ENCODE results near the gene SPTBN1.

DNA sequence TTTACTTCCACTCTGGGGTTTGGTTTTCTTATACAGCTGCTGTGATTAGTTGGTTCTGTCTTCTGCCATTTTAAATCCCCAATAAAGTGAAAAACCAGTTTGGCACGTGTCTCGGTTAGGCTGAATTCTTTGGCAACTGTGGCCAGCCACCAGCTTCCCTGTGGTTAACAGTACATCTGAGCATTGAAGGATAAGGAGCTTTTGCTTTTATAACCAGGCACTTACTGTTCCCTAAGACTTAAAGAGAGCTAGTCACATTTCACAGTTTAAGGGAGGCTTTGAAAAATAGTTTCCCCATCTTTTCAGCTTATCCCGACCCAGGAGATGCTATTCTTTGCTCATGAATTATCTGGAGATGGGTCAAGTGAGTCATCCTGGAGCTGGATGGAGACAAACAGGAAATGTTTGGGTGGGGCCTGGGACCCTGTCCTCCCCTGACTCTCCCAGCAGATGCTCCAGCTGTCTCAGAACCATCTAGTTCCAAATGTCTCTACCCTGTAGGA is 210.1 kb downstream of the SPTBN1 start:
- TF ChIP-seq YY1 (IDR thresholded peaks at IDR 0.05; ENCODE audit: low read depth) (no peak), ZBTB7A (IDR thresholded peaks at IDR 0.05; ENCODE audit: low read depth) (no peak), TEAD4 (IDR thresholded peaks at IDR 0.05) (no peak), TAF1 (IDR thresholded peaks at IDR 0.05; ENCODE audit: low read depth) (no peak), CREB1 (IDR thresholded peaks at IDR 0.05; ENCODE audit: low read depth) (no peak), EP300 (IDR thresholded peaks at IDR 0.05; ENCODE audit: borderline replicate concordance) (no peak)
- TF ChIP-seq, protein P1, sequence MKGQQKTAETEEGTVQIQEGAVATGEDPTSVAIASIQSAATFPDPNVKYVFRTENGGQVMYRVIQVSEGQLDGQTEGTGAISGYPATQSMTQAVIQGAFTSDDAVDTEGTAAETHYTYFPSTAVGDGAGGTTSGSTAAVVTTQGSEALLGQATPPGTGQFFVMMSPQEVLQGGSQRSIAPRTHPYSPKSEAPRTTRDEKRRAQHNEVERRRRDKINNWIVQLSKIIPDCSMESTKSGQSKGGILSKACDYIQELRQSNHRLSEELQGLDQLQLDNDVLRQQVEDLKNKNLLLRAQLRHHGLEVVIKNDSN (IDR thresholded peaks at IDR 0.05), result no peak
- TF ChIP-seq, protein P2, sequence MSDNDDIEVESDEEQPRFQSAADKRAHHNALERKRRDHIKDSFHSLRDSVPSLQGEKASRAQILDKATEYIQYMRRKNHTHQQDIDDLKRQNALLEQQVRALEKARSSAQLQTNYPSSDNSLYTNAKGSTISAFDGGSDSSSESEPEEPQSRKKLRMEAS (IDR thresholded peaks at IDR 0.05), result no peak; the same call in 1 of the 2 replicates
- TF ChIP-seq, protein P3, sequence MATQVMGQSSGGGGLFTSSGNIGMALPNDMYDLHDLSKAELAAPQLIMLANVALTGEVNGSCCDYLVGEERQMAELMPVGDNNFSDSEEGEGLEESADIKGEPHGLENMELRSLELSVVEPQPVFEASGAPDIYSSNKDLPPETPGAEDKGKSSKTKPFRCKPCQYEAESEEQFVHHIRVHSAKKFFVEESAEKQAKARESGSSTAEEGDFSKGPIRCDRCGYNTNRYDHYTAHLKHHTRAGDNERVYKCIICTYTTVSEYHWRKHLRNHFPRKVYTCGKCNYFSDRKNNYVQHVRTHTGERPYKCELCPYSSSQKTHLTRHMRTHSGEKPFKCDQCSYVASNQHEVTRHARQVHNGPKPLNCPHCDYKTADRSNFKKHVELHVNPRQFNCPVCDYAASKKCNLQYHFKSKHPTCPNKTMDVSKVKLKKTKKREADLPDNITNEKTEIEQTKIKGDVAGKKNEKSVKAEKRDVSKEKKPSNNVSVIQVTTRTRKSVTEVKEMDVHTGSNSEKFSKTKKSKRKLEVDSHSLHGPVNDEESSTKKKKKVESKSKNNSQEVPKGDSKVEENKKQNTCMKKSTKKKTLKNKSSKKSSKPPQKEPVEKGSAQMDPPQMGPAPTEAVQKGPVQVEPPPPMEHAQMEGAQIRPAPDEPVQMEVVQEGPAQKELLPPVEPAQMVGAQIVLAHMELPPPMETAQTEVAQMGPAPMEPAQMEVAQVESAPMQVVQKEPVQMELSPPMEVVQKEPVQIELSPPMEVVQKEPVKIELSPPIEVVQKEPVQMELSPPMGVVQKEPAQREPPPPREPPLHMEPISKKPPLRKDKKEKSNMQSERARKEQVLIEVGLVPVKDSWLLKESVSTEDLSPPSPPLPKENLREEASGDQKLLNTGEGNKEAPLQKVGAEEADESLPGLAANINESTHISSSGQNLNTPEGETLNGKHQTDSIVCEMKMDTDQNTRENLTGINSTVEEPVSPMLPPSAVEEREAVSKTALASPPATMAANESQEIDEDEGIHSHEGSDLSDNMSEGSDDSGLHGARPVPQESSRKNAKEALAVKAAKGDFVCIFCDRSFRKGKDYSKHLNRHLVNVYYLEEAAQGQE (IDR thresholded peaks at IDR 0.05; ENCODE audit: low read depth), result no peak
